IMR-90 (cell line): ENCODE measurements around the gene CEBPE. TPM values are rescaled to one million over a fixed set of nuclear protein-coding genes. Genes with fewer than 3 reads are reported as not detected.
"Not testable (repeated sequence)": the region's sequence is repeated elsewhere in the genome, so short reads cannot be mapped to it uniquely, and the experiment has no call there.

Experiments used
- ATAC-seq: fragments of 200-7000 bp; cut with Tn5 transposase; 2 replicates; pipeline ENCODE4 v1.9.1; 2020; ENCODE audit warnings: low read depth, mild to moderate bottlenecking, moderate library complexity
- BruUV-seq: library from RNA; stranded (reverse); fragments of 400-500 nt; replicated peaks from 2 replicates; lab custom pipeline; 2021; lab: Mats Ljungman, UMichigan
- CTCF ChIA-PET: fragments of 300-600 bp; formaldehyde crosslinking; extraction: SDS; loops from one replicate; lab custom pipeline; 2021; ENCODE audit warnings: antibody characterized with exemption; lab: Yijun Ruan, JAX
- POLR2A ChIA-PET: fragments of 300-600 bp; sonication (Branson Sonifier 250); formaldehyde crosslinking; loops from one replicate; lab custom pipeline; 2022; ENCODE audit warnings: antibody characterized with exemption; ENCODE audit not compliant: unreplicated experiment; lab: Charles Lee
- DNase-seq: peaks from one replicate; pipeline ENCODE4 v3.0.0; 2013
- H2AFZ ChIP-seq: replicated peaks from 2 replicates; pipeline ENCODE3; 2013; ENCODE audit warnings: low read length, mild to moderate bottlenecking; ENCODE audit not compliant: poor library complexity
- H2AK5ac ChIP-seq: 2 replicates; pipeline ENCODE4 v1.6.1; 2013; ENCODE audit warnings: low read depth, low read length, inconsistent platforms
- H2AK9ac ChIP-seq: replicated peaks from 2 replicates; pipeline ENCODE3; 2013; ENCODE audit warnings: mild to moderate bottlenecking, low read depth, low read length, moderate library complexity; ENCODE audit not compliant: poor library complexity
- H2BK120ac ChIP-seq: 2 replicates; pipeline ENCODE4 v1.6.1; 2013; ENCODE audit warnings: low read depth, low read length, inconsistent platforms
- H2BK15ac ChIP-seq: 3 replicates; pipeline ENCODE4 v1.6.1; 2013; ENCODE audit warnings: low read depth, low read length, inconsistent platforms
- H2BK20ac ChIP-seq: 2 replicates; pipeline ENCODE4 v1.6.1; 2013; ENCODE audit warnings: low read depth, mild to moderate bottlenecking, inconsistent platforms, low read length, moderate library complexity
- H2BK5ac ChIP-seq: 2 replicates; pipeline ENCODE4 v1.6.1; 2013; ENCODE audit warnings: mild to moderate bottlenecking, low read depth, low read length, inconsistent platforms; ENCODE audit not compliant: poor library complexity, severe bottlenecking
- H3K14ac ChIP-seq: replicated peaks from 2 replicates; pipeline ENCODE4 v1.6.1; 2013; ENCODE audit warnings: low read depth, low read length, inconsistent platforms
- H3K18ac ChIP-seq: 2 replicates; pipeline ENCODE4 v1.6.1; 2013; ENCODE audit warnings: low read depth, low read length, control low read depth
- H3K23ac ChIP-seq: 2 replicates; pipeline ENCODE4 v1.6.1; 2013; ENCODE audit warnings: low read depth, low read length, inconsistent platforms
- H3K27ac ChIP-seq: 2 replicates; pipeline ENCODE4 v1.5.1; 2013; ENCODE audit warnings: mild to moderate bottlenecking, control low read depth, low read length; ENCODE audit not compliant: insufficient read depth
- H3K27me3 ChIP-seq: 2 replicates; pipeline ENCODE4 v1.6.1; 2013; ENCODE audit warnings: low read length; ENCODE audit not compliant: control insufficient read depth, insufficient read depth
- H3K36me3 ChIP-seq: 2 replicates; pipeline ENCODE4 v1.6.1; 2013; ENCODE audit warnings: low read length, mixed read lengths; ENCODE audit not compliant: control insufficient read depth, insufficient read depth
- H3K4ac ChIP-seq: 2 replicates; pipeline ENCODE4 v1.6.1; 2013; ENCODE audit warnings: low read depth, low read length, inconsistent platforms
- H3K4me1 ChIP-seq: 2 replicates; pipeline ENCODE4 v1.6.1; 2013; ENCODE audit warnings: low read length, mixed read lengths; ENCODE audit not compliant: control insufficient read depth, insufficient read depth
- H3K4me2 ChIP-seq: 2 replicates; pipeline ENCODE4 v1.6.1; 2013; ENCODE audit warnings: low read depth, mild to moderate bottlenecking, control low read depth, low read length, moderate library complexity
- H3K4me3 ChIP-seq: 2 replicates; pipeline ENCODE4 v1.5.1; 2013; ENCODE audit warnings: low read depth, mild to moderate bottlenecking, control low read depth, low read length, moderate library complexity; ENCODE audit not compliant: insufficient read depth
- H3K56ac ChIP-seq: 2 replicates; pipeline ENCODE4 v1.6.1; 2013; ENCODE audit warnings: low read length, inconsistent platforms; ENCODE audit not compliant: insufficient read depth; ENCODE audit errors: extremely low read depth
- H3K79me1 ChIP-seq, 2 experiments: 2 replicates each; pipeline ENCODE4 v1.6.1; 2013; ENCODE audit warnings: low read length in 2 of 2, inconsistent platforms in 1 of 2, low read depth in 1 of 2
- H3K9ac ChIP-seq: 2 replicates; pipeline ENCODE4 v1.6.1; 2013; ENCODE audit warnings: low read depth, low read length, control low read depth
- H3K9me1 ChIP-seq: 2 replicates; pipeline ENCODE4 v1.6.1; 2013; ENCODE audit warnings: low read length, inconsistent platforms; ENCODE audit not compliant: insufficient read depth
- H3K9me3 ChIP-seq: 2 replicates; pipeline ENCODE4 v1.6.1; 2013; ENCODE audit warnings: low read length; ENCODE audit not compliant: control insufficient read depth, insufficient read depth
- H4K20me1 ChIP-seq: 2 replicates; pipeline ENCODE4 v1.6.1; 2013; ENCODE audit warnings: low read length, inconsistent platforms; ENCODE audit not compliant: insufficient read depth
- H4K5ac ChIP-seq: 2 replicates; pipeline ENCODE4 v1.6.1; 2013; ENCODE audit warnings: mild to moderate bottlenecking, low read depth, low read length, control low read depth
- H4K8ac ChIP-seq, 2 experiments: 2 replicates each; pipeline ENCODE4 v1.6.1; 2013; ENCODE audit warnings: low read depth in 2 of 2, low read length in 2 of 2, control low read depth in 1 of 2, inconsistent platforms in 1 of 2
- H4K91ac ChIP-seq: 2 replicates; pipeline ENCODE4 v1.6.1; 2013; ENCODE audit warnings: low read depth, low read length, inconsistent platforms; ENCODE audit not compliant: insufficient read depth
- BHLHE40 ChIP-seq: fragments of 150-350 bp; IDR thresholded peaks from 2 replicates; pipeline ENCODE4 v1.6.1; 2016; ENCODE audit warnings: mild to moderate bottlenecking, low read depth, low read length
- CEBPB ChIP-seq: IDR thresholded peaks from 2 replicates; pipeline ENCODE4 v1.6.1; 2012; ENCODE audit warnings: low read depth, low read length, improper control_type of control experiment
- MXI1 ChIP-seq: IDR thresholded peaks from 2 replicates; pipeline ENCODE4 v1.6.1; 2012; ENCODE audit warnings: low read depth, mild to moderate bottlenecking, low read length, moderate library complexity, borderline replicate concordance
- POLR2A ChIP-seq: IDR thresholded peaks from 2 replicates; pipeline ENCODE4 v1.6.1; 2012; ENCODE audit warnings: mild to moderate bottlenecking, low read depth, low read length
- USF2 ChIP-seq: fragments of 150-350 bp; IDR thresholded peaks from 2 replicates; pipeline ENCODE4 v1.6.1; 2017; ENCODE audit warnings: mild to moderate bottlenecking, antibody characterized with exemption, low read length, low read depth
- WGBS, 2 experiments: methylation state at CpG; one replicate each; pipeline versions ENCODE4 v1.1.5 to v1.1.7; 2013; ENCODE audit warnings: missing lambda C conversion rate in 2 of 2; ENCODE audit not compliant: insufficient read length in 1 of 2; ENCODE audit errors: extremely low coverage in 2 of 2; 5-methylcytosine and 5-hydroxymethylcytosine counted together
- dilution Hi-C: fragments of 300-500 bp; cut with HindIII; formaldehyde crosslinking; loops from one replicate; pipeline ENCODE4 v1.14.3; 2018; ENCODE audit warnings: low sequenced_read_pairs; ENCODE audit not compliant: unreplicated experiment
- in situ Hi-C: fragments of 300-500 bp; cut with MboI; formaldehyde crosslinking; loops from 3 replicates; pipeline ENCODE4 v1.14.3; 2019; ENCODE audit warnings: low sequenced_read_pairs, inconsistent platforms, mixed read lengths
- intact Hi-C: fragments of 100-400 bp; cut with micrococcal nuclease; formaldehyde crosslinking; loops from 2 replicates; pipeline ENCODE4 v1.10.0; 2022
- polyA plus RNA-seq, 3 experiments: library from polyadenylated mRNA; depleted of rRNA; stranded (reverse); fragments of >200 nt; gene quantifications; 2 replicates each; pipeline ENCODE4 v1.2.3, GENCODE V29; 2012; ENCODE audit warnings: low replicate concordance in 1 of 3
- total RNA-seq: library from RNA; depleted of rRNA; stranded (reverse); fragments of >200 nt; gene quantifications from 2 replicates; pipeline ENCODE4 v1.2.3, GENCODE V29; 2012

The CEBPE gene
- total and polyA plus RNA-seq, 2 of the 4 experiments (the other 2 are of a cell fraction): 0.05 TPM; not detected in 1

GRCh38 chr14:23109769-23110168, 9.3 kb downstream of the CEBPE start (continued):
- TF ChIP-seq BHLHE40 (no peak), POLR2A (no peak), USF2 (no peak), CEBPB (no peak), MXI1 (no peak)

GRCh38 chr14:23108169-23108568, 10.9 kb downstream of the CEBPE start:
- H3K9me3 ChIP-seq, H2BK120ac ChIP-seq, H4K91ac ChIP-seq, H3K27me3 ChIP-seq, H2BK15ac ChIP-seq, H4K8ac ChIP-seq, BruUV-seq, H2AK5ac ChIP-seq, H2AK9ac ChIP-seq, H3K36me3 ChIP-seq, H2AFZ ChIP-seq, dilution Hi-C loops, H3K4ac ChIP-seq, H3K4me2 ChIP-seq, H3K14ac ChIP-seq, H3K9ac ChIP-seq, POLR2A ChIA-PET, H3K56ac ChIP-seq, H3K4me3 ChIP-seq, H3K79me1 ChIP-seq, H2BK5ac ChIP-seq, DNase-seq, in situ Hi-C loops, H3K9me1 ChIP-seq, H2BK20ac ChIP-seq, H4K5ac ChIP-seq, intact Hi-C loops, H3K18ac ChIP-seq, ATAC-seq, H3K27ac ChIP-seq, H4K20me1 ChIP-seq, H3K23ac ChIP-seq: not testable (repeated sequence)
- H3K4me1 ChIP-seq: peaks cover 11% of the 10 kb centered on the region
- WGBS, 2 experiments: 92% methylated on average over 9 of the region's 24 CpGs; no CpG with 5 or more reads in 1 of the 2 experiments
- CTCF ChIA-PET: interaction anchor here (3.9 kb wide), 1 partner anchor 40 kb away, joined by 18 read pairs; no protein-coding TSS in a partner anchor

GRCh38 chr14:23107620-23108019, 11.4 kb downstream of the CEBPE start:
- ATAC-seq, H3K23ac ChIP-seq, DNase-seq, H3K9me1 ChIP-seq, H2AK9ac ChIP-seq, H3K4me1 ChIP-seq, H2AFZ ChIP-seq, H3K27me3 ChIP-seq, H3K4me2 ChIP-seq, POLR2A ChIA-PET, H4K8ac ChIP-seq, H3K9me3 ChIP-seq, H2AK5ac ChIP-seq, H3K27ac ChIP-seq, BruUV-seq, CTCF ChIA-PET, intact Hi-C loops, H2BK15ac ChIP-seq, H3K79me1 ChIP-seq, H3K56ac ChIP-seq, H4K5ac ChIP-seq, H3K9ac ChIP-seq, H3K18ac ChIP-seq, dilution Hi-C loops, H4K91ac ChIP-seq, H3K4ac ChIP-seq, H2BK120ac ChIP-seq, in situ Hi-C loops, H3K14ac ChIP-seq, H3K36me3 ChIP-seq, H2BK20ac ChIP-seq, H2BK5ac ChIP-seq, H3K4me3 ChIP-seq, H4K20me1 ChIP-seq: not testable (repeated sequence)
- no CpG with 5 or more reads among the region's 5 CpGs for WGBS, 2 experiments
